PC-9 (cell line): Measurements from ENCODE around the gene MYO18A.

Experiments
- CTCF ChIP-seq: fragments of 200-600 bp; sonication (generic); conservative IDR thresholded peaks from 2 replicates; pipeline ENCODE4 v1.6.1; 2017; ENCODE audit warnings: mixed run types, antibody characterized with exemption, mild to moderate bottlenecking, moderate library complexity
- EZH2 ChIP-seq: fragments of 200-600 bp; sonication (generic); IDR thresholded peaks from 2 replicates; pipeline ENCODE4 v1.8.0; 2017; ENCODE audit warnings: antibody characterized with exemption, low read depth

DNA sequence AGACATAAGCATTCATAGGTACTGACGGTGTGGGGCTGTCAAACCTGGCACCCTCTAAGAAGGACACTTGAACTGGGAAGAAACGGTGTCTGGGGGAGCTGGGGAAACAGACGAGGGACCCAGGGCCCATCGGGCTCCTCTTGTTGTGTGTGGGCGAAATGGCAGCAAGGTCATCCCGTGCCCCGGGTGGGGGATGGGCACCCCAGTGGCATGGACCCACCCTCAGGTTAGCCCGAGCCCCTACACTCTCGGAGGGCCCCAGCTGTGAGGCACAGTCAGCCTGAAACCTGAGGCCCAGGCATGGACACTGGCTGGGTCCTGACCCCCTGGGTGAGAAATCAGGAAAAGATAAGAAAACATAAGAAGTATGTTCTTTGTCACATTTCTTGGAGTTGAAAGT is 57.1 kb downstream of the MYO18A start:
- TF ChIP-seq CTCF, result no peak
- TF ChIP-seq EZH2, result no peak
